ENCODE measurements around the gene TESK1. TPM values are rescaled to one million over a fixed set of nuclear protein-coding genes. Genes with fewer than 3 reads are reported as not detected.
"Not testable (repeated sequence)": the region's sequence is repeated elsewhere in the genome, so short reads cannot be mapped to it uniquely, and the experiment has no call there.

Gene TESK1
- total RNA-seq, 1 experiment from 2014 or later: 31.9 TPM

DNA sequence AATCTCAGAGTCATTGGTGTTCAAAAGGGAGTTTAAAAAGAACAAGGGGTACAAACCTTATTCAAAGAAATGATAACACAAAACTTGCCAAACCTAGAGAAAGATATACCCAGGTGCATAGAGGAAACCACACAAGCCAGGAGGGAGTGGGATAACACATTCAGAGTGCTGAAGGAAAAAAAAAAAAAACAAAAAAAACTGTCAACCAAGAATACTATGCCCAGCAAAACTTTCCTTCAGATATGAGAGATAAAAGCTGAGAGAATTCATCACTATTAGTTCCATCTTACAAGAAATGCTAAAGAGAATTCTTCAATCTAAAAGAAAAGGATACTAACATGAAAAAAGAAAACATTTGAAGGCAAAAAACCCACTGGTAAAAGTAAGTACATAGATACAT is 11.5 kb upstream of the TESK1 start:
- BruUV-seq (replicated peaks): no TSS peak
- H3K9me3 ChIP-seq (ENCODE audit: low read depth, low read length, poor library complexity, severe bottlenecking): peaks cover 5% of the 10 kb centered on the region
- intact Hi-C loops (cut with micrococcal nuclease; ENCODE audit: unreplicated experiment): no loop called here
- H3K4me3 ChIP-seq (ENCODE audit: low read depth, low read length, poor library complexity, severe bottlenecking): no peak overlapping the region
- no peaks in the 10 kb centered on the region for H3K36me3 ChIP-seq (ENCODE audit: insufficient read depth, low read length, poor library complexity, severe bottlenecking)
- CTCF ChIA-PET: interaction anchor here (0.7 kb wide), 1 partner anchor 41 kb away, joined by 3 read pairs; no protein-coding TSS in a partner anchor
- H3K4me1 ChIP-seq (ENCODE audit: insufficient read depth, low read length, poor library complexity, severe bottlenecking): no peaks in the 10 kb centered on the region
- DNase-seq (ENCODE audit: low spot score): no peak
- POLR2A ChIA-PET (ENCODE audit: low non-redundant PET): no interaction called here
- no peak for TF ChIP-seq EZH2 (IDR thresholded peaks at IDR 0.05; ENCODE audit: borderline replicate concordance, low read depth, low read length, poor library complexity, severe bottlenecking)
- TF ChIP-seq, protein P1, sequence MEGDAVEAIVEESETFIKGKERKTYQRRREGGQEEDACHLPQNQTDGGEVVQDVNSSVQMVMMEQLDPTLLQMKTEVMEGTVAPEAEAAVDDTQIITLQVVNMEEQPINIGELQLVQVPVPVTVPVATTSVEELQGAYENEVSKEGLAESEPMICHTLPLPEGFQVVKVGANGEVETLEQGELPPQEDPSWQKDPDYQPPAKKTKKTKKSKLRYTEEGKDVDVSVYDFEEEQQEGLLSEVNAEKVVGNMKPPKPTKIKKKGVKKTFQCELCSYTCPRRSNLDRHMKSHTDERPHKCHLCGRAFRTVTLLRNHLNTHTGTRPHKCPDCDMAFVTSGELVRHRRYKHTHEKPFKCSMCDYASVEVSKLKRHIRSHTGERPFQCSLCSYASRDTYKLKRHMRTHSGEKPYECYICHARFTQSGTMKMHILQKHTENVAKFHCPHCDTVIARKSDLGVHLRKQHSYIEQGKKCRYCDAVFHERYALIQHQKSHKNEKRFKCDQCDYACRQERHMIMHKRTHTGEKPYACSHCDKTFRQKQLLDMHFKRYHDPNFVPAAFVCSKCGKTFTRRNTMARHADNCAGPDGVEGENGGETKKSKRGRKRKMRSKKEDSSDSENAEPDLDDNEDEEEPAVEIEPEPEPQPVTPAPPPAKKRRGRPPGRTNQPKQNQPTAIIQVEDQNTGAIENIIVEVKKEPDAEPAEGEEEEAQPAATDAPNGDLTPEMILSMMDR (conservative IDR thresholded peaks at IDR 0.05; ENCODE audit: low read depth, low read length): no peak
- H3K27me3 ChIP-seq (replicated peaks; ENCODE audit: insufficient read depth, low read depth, low read length, poor library complexity): no peaks in the 10 kb centered on the region
- no peak overlapping the region for H3K27ac ChIP-seq (ENCODE audit: low read depth, low read length, poor library complexity, severe bottlenecking)

DNA sequence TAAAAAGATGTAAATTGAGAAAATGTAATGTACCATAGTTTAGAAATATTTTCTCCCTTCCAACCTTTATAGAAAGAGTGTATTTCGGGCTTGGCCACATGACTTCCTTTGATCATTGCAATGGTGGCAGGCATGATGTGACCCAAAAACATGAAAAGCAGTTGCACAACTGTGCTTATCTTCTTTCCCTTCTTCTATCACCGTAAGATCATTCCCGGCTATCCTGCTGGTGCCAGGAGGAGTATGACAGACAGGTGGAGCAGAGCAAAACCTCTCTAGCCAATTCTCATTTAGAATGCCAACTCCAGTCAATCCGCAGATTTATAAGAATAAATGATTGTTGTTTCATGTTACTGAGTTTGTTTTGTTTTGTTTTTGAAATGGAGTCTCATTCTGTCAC is 10.6 kb upstream of the TESK1 start:
- no peak for DNase-seq (ENCODE audit: low spot score)
- TF ChIP-seq, protein P1 (conservative IDR thresholded peaks at IDR 0.05; ENCODE audit: low read depth, low read length): no peak
- TF ChIP-seq EZH2 (IDR thresholded peaks at IDR 0.05; ENCODE audit: borderline replicate concordance, low read depth, low read length, poor library complexity, severe bottlenecking): no peak
- Histone ChIP-seq H3K4me1 (ENCODE audit: insufficient read depth, low read length, poor library complexity, severe bottlenecking) (no peaks in the 10 kb centered on the region), H3K27ac (ENCODE audit: low read depth, low read length, poor library complexity, severe bottlenecking) (no peak overlapping the region), H3K9me3 (ENCODE audit: low read depth, low read length, poor library complexity, severe bottlenecking) (peaks cover 5% of the 10 kb centered on the region), H3K27me3 (replicated peaks; ENCODE audit: insufficient read depth, low read depth, low read length, poor library complexity) (no peaks in the 10 kb centered on the region), H3K36me3 (ENCODE audit: insufficient read depth, low read length, poor library complexity, severe bottlenecking) (no peaks in the 10 kb centered on the region), H3K4me3 (ENCODE audit: low read depth, low read length, poor library complexity, severe bottlenecking) (no peak overlapping the region)
- intact Hi-C loops (cut with micrococcal nuclease; ENCODE audit: unreplicated experiment): no loop called here
- BruUV-seq (replicated peaks): no TSS peak
- ChIA-PET POLR2A (ENCODE audit: low non-redundant PET) (no interaction called here), CTCF (no interaction called here)

DNA sequence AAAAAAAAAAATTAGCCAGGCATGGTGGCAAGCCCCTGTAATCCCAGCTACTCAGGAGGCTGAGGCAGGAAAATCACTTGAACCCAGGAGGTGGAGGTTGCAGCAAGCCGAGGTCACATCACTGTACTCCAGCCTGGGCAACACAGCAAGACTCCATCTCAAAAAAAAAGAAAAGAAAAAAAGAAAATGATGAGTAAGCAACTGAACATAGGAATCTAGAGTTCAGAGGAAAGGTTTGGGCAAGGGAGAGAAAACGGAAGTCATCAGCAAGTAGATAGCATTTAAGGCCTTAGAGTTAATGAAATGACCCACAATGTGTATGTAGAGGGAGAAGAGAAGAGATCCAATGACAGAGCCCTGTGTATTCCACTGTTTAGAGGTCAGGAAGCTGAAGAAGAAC is 8.2 kb upstream of the TESK1 start:
- H3K4me1 ChIP-seq (ENCODE audit: insufficient read depth, low read length, poor library complexity, severe bottlenecking); H3K36me3 ChIP-seq (ENCODE audit: insufficient read depth, low read length, poor library complexity, severe bottlenecking); BruUV-seq (replicated peaks); CTCF ChIA-PET; H3K27me3 ChIP-seq (replicated peaks; ENCODE audit: insufficient read depth, low read depth, low read length, poor library complexity); DNase-seq (ENCODE audit: low spot score); H3K9me3 ChIP-seq (ENCODE audit: low read depth, low read length, poor library complexity, severe bottlenecking); POLR2A ChIA-PET (ENCODE audit: low non-redundant PET); H3K4me3 ChIP-seq (ENCODE audit: low read depth, low read length, poor library complexity, severe bottlenecking); H3K27ac ChIP-seq (ENCODE audit: low read depth, low read length, poor library complexity, severe bottlenecking); intact Hi-C loops (cut with micrococcal nuclease; ENCODE audit: unreplicated experiment): not testable (repeated sequence)

DNA sequence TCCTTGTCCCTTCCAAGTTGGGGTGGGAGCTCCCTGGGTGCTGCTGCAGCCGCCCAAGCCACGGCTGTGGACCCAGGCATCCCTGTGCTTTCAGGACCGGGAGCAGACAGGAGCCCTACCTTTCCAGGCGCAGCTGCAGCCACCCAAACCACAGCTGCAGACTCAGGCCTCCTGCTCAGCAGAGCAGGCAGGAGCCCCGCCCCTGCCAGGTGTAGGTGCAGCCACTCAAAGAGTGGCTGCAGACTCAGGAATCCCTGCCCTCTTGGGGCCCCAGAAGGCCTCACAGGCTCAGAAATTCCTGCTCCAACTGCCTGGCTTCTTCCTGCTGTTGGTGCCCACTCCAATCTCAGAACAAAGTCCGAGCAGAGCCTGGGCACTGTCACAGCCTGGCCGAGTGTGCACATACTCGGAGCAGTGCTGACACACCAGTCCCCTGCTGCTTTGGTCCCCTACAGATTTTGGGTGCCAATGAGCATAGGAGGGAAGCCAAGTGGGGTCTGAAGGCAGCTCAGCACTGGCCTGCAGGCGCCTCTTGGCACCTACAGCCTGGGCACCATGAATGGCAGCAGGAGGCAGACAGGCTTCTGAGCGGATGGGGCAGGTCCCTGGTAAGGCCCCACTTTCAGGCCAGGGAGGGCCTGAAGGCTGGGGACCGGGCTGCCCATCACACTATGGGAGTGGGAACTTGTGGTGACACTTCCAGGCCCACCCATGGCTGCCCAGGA is 6.0 kb upstream of the TESK1 start:
- intact Hi-C loops (cut with micrococcal nuclease; ENCODE audit: unreplicated experiment): no loop called here
- no peak for TF ChIP-seq EZH2 (IDR thresholded peaks at IDR 0.05; ENCODE audit: borderline replicate concordance, low read depth, low read length, poor library complexity, severe bottlenecking)
- CTCF ChIA-PET: no interaction called here
- Histone ChIP-seq H3K4me3 (ENCODE audit: low read depth, low read length, poor library complexity, severe bottlenecking) (no peak overlapping the region), H3K27ac (ENCODE audit: low read depth, low read length, poor library complexity, severe bottlenecking) (no peak overlapping the region), H3K4me1 (ENCODE audit: insufficient read depth, low read length, poor library complexity, severe bottlenecking) (no peaks in the 10 kb centered on the region), H3K9me3 (ENCODE audit: low read depth, low read length, poor library complexity, severe bottlenecking) (no peaks in the 10 kb centered on the region), H3K27me3 (replicated peaks; ENCODE audit: insufficient read depth, low read depth, low read length, poor library complexity) (no peaks in the 10 kb centered on the region), H3K36me3 (ENCODE audit: insufficient read depth, low read length, poor library complexity, severe bottlenecking) (no peaks in the 10 kb centered on the region)
- no peak for DNase-seq (ENCODE audit: low spot score)
- POLR2A ChIA-PET (ENCODE audit: low non-redundant PET): no interaction called here
- no TSS peak for BruUV-seq (replicated peaks)
